ENCODE data around the gene PHF11. TPM values are rescaled to one million over a fixed set of nuclear protein-coding genes. Genes with fewer than 3 reads are reported as not detected.

The PHF11 gene
- total RNA-seq, 1 experiment from 2014 or later = 15.7 TPM

DNA sequence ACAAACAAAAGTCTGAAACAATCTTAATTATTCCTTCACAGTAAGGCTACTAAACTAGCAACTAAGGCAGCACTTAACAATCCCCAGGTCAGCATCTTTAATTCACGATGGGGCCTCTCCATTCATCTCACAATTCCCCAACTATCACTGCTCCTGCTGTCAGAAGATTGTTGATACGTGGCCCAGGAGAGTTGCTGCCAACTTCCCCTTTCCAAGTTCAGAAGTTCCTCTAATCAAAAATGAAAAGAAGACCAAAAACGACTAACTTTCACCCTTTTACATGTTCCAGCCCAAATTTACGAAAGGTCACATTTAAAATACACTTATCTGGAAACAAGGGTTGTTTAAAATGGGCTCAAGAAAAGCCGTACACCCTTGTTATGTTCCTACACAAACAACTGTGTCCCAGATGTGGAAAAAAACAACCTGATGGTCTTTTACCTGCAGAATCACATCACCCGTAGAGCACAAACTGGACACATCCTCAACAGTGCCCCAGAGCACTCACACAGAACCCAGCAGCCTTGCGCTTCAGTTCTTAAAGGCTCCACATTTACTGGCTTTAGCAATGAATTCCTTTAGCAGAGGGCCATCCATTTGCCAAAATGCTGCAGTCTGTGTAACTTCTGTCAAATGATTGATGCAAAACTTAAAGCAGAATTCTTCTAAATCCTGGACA is 38.0 kb downstream of the PHF11 start:
- no TSS peak for BruUV-seq (replicated peaks)
- POLR2A ChIA-PET = no interaction called here
- no peak for ATAC-seq

GRCh38 chr13:49536144-49536873 is 40.6 kb downstream of the PHF11 start:
- H3K9me3 ChIP-seq (ENCODE audit: control insufficient read depth, insufficient read depth, low read depth, low read length) = no peaks in the 10 kb centered on the region
- no peak for TF ChIP-seq TCF7L2 (IDR thresholded peaks at IDR 0.05; ENCODE audit: low read depth, low read length)
- no peaks in the 10 kb centered on the region; the same call in 1 of the 2 replicates for H3K36me3 ChIP-seq (ENCODE audit: control insufficient read depth, insufficient read depth, low read length)
- intact Hi-C loops (cut with micrococcal nuclease; ENCODE audit: unreplicated experiment) = no loop called here
- no TSS peak for BruUV-seq (replicated peaks)
- no peak overlapping the region for H3K4me3 ChIP-seq (ENCODE audit: low read depth in 2 of 2, low read length in 2 of 2)
- ChIA-PET CTCF (no interaction called here), POLR2A (no interaction called here)
- H3K27ac ChIP-seq (ENCODE audit: low read length) = no peak overlapping the region
- no peak for DNase-seq (ENCODE audit: low read depth, low spot score)
- in situ Hi-C loops (cut with HindIII; ENCODE audit: low pct_unique_long_range_greater_than_20kb, low sequenced_read_pairs) = no loop called here
- H3K27me3 ChIP-seq (ENCODE audit: control insufficient read depth, insufficient read depth, low read length) = no peaks in the 10 kb centered on the region
- no peaks in the 10 kb centered on the region for H3K4me1 ChIP-seq (ENCODE audit: control insufficient read depth, insufficient read depth, low read length)
- ATAC-seq = no peak

More for the DNA sequence above, 38.0 kb downstream of the PHF11 start:
- in situ Hi-C loops (cut with HindIII; ENCODE audit: low pct_unique_long_range_greater_than_20kb, low sequenced_read_pairs) (no loop called here), intact Hi-C loops (cut with micrococcal nuclease; ENCODE audit: unreplicated experiment) (no loop called here)
- H3K4me3 ChIP-seq (ENCODE audit: low read depth in 2 of 2, low read length in 2 of 2) = no peak overlapping the region
- no peak overlapping the region for H3K27ac ChIP-seq (ENCODE audit: low read length)
- H3K4me1 ChIP-seq (ENCODE audit: control insufficient read depth, insufficient read depth, low read length) = no peaks in the 10 kb centered on the region
- no peaks in the 10 kb centered on the region; the same call in 1 of the 2 replicates for H3K36me3 ChIP-seq (ENCODE audit: control insufficient read depth, insufficient read depth, low read length)
- H3K27me3 ChIP-seq (ENCODE audit: control insufficient read depth, insufficient read depth, low read length) = no peaks in the 10 kb centered on the region
- no peak for DNase-seq (ENCODE audit: low read depth, low spot score)
- H3K9me3 ChIP-seq (ENCODE audit: control insufficient read depth, insufficient read depth, low read depth, low read length) = no peaks in the 10 kb centered on the region
- TF ChIP-seq TCF7L2 (IDR thresholded peaks at IDR 0.05; ENCODE audit: low read depth, low read length) = no peak
- TF ChIP-seq REST (IDR thresholded peaks at IDR 0.05; ENCODE audit: insufficient read depth in 1 of 2, low read depth in 2 of 2, low read length in 1 of 2) = no peak
- TF ChIP-seq, protein P1, sequence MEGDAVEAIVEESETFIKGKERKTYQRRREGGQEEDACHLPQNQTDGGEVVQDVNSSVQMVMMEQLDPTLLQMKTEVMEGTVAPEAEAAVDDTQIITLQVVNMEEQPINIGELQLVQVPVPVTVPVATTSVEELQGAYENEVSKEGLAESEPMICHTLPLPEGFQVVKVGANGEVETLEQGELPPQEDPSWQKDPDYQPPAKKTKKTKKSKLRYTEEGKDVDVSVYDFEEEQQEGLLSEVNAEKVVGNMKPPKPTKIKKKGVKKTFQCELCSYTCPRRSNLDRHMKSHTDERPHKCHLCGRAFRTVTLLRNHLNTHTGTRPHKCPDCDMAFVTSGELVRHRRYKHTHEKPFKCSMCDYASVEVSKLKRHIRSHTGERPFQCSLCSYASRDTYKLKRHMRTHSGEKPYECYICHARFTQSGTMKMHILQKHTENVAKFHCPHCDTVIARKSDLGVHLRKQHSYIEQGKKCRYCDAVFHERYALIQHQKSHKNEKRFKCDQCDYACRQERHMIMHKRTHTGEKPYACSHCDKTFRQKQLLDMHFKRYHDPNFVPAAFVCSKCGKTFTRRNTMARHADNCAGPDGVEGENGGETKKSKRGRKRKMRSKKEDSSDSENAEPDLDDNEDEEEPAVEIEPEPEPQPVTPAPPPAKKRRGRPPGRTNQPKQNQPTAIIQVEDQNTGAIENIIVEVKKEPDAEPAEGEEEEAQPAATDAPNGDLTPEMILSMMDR (IDR thresholded peaks at IDR 0.05) = no peak
- TF ChIP-seq POLR2AphosphoS5 (IDR thresholded peaks at IDR 0.05; ENCODE audit: low read depth, low read length) = no peak
- no peak for TF ChIP-seq SIN3A (IDR thresholded peaks at IDR 0.05; ENCODE audit: borderline replicate concordance, insufficient read depth, low read depth, low read length)
- CTCF ChIA-PET = no interaction called here

DNA sequence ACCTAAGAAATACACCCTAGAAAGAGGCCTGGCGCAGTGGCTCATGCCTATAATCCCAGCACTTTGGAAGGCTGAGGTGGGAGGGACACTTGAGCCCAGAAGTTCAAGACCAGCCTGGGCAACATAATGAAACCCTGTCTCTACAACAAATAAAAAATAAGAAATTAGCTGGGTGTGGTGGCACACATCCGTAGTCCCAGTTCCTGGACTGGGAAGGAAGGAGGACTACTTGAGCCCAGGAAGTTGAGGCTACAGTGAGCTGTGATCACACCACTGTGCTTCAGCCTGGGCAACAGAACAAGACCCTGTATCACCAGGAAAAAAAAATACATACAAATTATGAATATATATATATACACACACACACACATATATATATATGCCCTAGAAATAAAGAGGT is 42.7 kb downstream of the PHF11 start:
- H3K27ac ChIP-seq (ENCODE audit: low read length) = no peak overlapping the region
- ChIA-PET POLR2A (interaction anchor here (0.7 kb wide), 1 partner anchor 40 kb away, joined by 4 read pairs; no protein-coding TSS in a partner anchor), CTCF (no interaction called here)
- intact Hi-C loops (cut with micrococcal nuclease; ENCODE audit: unreplicated experiment) (no loop called here), in situ Hi-C loops (cut with HindIII; ENCODE audit: low pct_unique_long_range_greater_than_20kb, low sequenced_read_pairs) (no loop called here)
- H3K27me3 ChIP-seq (ENCODE audit: control insufficient read depth, insufficient read depth, low read length) = no peaks in the 10 kb centered on the region
- no peak for DNase-seq (ENCODE audit: low read depth, low spot score)
- H3K36me3 ChIP-seq (ENCODE audit: control insufficient read depth, insufficient read depth, low read length) = no peaks in the 10 kb centered on the region
- no peak overlapping the region for H3K4me3 ChIP-seq (ENCODE audit: low read depth in 2 of 2, low read length in 2 of 2)
- H3K4me1 ChIP-seq (ENCODE audit: control insufficient read depth, insufficient read depth, low read length) = no peaks in the 10 kb centered on the region
- no peak for ATAC-seq
- TF ChIP-seq TCF7L2 (IDR thresholded peaks at IDR 0.05; ENCODE audit: low read depth, low read length) = no peak
- TF ChIP-seq, protein P1 (IDR thresholded peaks at IDR 0.05) = no peak
- TF ChIP-seq POLR2AphosphoS5 (IDR thresholded peaks at IDR 0.05; ENCODE audit: low read depth, low read length) = no peak
- no peak for TF ChIP-seq SIN3A (IDR thresholded peaks at IDR 0.05; ENCODE audit: borderline replicate concordance, insufficient read depth, low read depth, low read length)
- no peak for TF ChIP-seq REST (IDR thresholded peaks at IDR 0.05; ENCODE audit: insufficient read depth in 1 of 2, low read depth in 2 of 2, low read length in 1 of 2)
- no peaks in the 10 kb centered on the region for H3K9me3 ChIP-seq (ENCODE audit: control insufficient read depth, insufficient read depth, low read depth, low read length)
- no TSS peak for BruUV-seq (replicated peaks)
